GM12865 (cell line): ENCODE results near the gene TSKS.
A peak's percentile ranks its signal among the peaks of the same experiment; 100 is the strongest.

Experiments used
- DNase-seq: peaks from one replicate; pipeline ENCODE4 v3.0.0; 2010; ENCODE audit warnings: low read depth
- H3K4me3 ChIP-seq: 2 replicates; pipeline ENCODE4 v1.5.1; 2011; ENCODE audit warnings: mild to moderate bottlenecking, low read depth, low read length, control low read depth
- TF ChIP-seq, protein P1 (sequence below): IDR thresholded peaks from 2 replicates; pipeline ENCODE4 v1.5.1; 2011; ENCODE audit warnings: low read length, control low read depth, low read depth, inconsistent platforms; ENCODE audit not compliant: insufficient read depth; ENCODE audit errors: missing control alignments

Gene TSKS

GRCh38 chr19:49767967-49768581, 5.0 kb upstream of the TSKS start:
- TF ChIP-seq, protein P1, sequence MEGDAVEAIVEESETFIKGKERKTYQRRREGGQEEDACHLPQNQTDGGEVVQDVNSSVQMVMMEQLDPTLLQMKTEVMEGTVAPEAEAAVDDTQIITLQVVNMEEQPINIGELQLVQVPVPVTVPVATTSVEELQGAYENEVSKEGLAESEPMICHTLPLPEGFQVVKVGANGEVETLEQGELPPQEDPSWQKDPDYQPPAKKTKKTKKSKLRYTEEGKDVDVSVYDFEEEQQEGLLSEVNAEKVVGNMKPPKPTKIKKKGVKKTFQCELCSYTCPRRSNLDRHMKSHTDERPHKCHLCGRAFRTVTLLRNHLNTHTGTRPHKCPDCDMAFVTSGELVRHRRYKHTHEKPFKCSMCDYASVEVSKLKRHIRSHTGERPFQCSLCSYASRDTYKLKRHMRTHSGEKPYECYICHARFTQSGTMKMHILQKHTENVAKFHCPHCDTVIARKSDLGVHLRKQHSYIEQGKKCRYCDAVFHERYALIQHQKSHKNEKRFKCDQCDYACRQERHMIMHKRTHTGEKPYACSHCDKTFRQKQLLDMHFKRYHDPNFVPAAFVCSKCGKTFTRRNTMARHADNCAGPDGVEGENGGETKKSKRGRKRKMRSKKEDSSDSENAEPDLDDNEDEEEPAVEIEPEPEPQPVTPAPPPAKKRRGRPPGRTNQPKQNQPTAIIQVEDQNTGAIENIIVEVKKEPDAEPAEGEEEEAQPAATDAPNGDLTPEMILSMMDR, result no peak
- DNase-seq, result no peak
- peak overlapping the region; percentile 98 for H3K4me3 ChIP-seq

GRCh38 chr19:49767381-49767780, 4.3 kb upstream of the TSKS start:
- peak overlapping the region; percentile 98 for H3K4me3 ChIP-seq
- TF ChIP-seq, protein P1, result no peak
- no peak for DNase-seq

DNA sequence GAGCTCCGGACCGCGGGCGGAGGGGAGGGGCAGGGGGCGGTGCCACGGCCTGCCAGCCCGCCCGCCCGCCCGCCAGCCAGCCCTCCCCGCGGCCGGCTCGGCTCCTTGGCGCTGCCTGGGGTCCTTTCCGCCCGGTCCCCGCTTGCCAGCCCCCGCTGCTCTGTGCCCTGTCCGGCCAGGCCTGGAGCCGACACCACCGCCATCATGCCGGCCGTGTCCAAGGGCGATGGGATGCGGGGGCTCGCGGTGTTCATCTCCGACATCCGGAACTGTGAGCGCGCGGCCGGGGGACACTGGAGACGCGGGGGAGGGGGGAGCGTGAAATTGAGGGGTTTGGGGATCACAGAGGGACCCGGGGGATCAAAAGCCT, 3.8 kb upstream of the TSKS start, which contains the start of gene AP2A1:
Gene AP2A1 (plus strand): TSS at position 72 of the 370 bp plus-strand sequence. CDS start 133 bp downstream, at position 205.
- TF ChIP-seq, protein P1, result no peak
- DNase-seq, result no peak
- H3K4me3 ChIP-seq, result peak within 1 kb of the TSS; percentile 98

- TF ChIP-seq, protein P1, result no peak
- peak overlapping the region; percentile 49 for H3K4me3 ChIP-seq
- DNase-seq, result peak; percentile 100
Measured at GRCh38 chr19:49766007-49766929, 3.2 kb upstream of the TSKS start.

DNA sequence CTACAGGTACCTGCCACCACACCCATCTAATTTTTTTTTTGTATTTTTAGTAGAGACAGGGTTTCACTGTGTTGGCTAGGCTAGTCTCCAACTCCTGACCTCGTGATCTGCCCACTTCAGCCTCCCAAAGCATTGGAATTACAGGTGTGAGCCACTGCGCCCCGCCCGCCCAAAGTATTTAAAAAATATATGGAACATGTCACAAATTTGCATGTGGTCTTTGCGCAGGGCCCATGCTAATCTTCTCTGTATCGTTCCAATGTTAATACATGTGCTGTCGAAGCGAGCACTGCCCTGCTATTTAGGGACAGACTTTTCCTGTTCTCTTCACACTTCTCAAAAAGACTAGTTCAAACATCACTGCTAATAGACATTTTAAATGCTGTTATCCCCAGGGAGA, 1.2 kb upstream of the TSKS start:
- TF ChIP-seq, protein P1, result no peak
- H3K4me3 ChIP-seq, result no peak overlapping the region

GRCh38 chr19:49761625-49762311, 1.3 kb downstream of the TSKS start:
- no peak for DNase-seq
- TF ChIP-seq, protein P1, result peak; percentile 0
- H3K4me3 ChIP-seq, result no peak overlapping the region

More for the DNA sequence above, 1.2 kb upstream of the TSKS start:
- no peak for DNase-seq
